ENCODE results near the gene TREML4.

DNA sequence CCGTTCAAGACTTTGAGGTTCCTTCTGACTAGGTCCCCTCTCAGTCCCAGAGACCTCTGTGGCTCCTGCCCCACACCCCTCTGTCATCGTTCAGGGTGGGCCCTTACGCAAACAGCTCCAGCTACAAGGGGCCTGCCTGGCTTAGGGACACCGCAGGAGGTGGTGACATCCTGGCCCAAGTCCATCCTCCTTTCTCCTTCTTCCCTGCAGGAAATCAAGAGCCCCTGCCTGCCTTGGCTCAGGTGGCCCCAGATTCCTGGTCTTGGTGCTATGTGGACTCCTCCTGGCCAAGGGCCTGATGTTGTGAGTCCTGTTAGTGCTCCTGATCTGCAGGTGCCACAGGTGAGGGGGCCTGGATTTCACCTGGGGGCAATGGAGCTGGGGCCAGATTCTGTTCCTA lies 8.1 kb downstream of the TREML4 start:
- TF ChIP-seq ZNF232 (CRISPR knock-in tag; IDR thresholded peaks at IDR 0.05) = no peak
- no peak for TF ChIP-seq HNRNPH1 (optimal IDR thresholded peaks at IDR 0.05; ENCODE audit: low read depth, low read length)
- no peak for TF ChIP-seq NFE2 (IDR thresholded peaks at IDR 0.05; ENCODE audit: low read depth)
- no peak for TF ChIP-seq STAT5B (CRISPR knock-in tag; IDR thresholded peaks at IDR 0.05)
- no peak for TF ChIP-seq ATF3 (IDR thresholded peaks at IDR 0.05)
- no peak for TF ChIP-seq ATF3 (CRISPR knock-in tag; conservative IDR thresholded peaks at IDR 0.05)
- no peak for TF ChIP-seq KHSRP (IDR thresholded peaks at IDR 0.05)
